AG09309 (cell line): Measurements from ENCODE around the gene C1QTNF9.
"Not testable (repeated sequence)": the region's sequence is repeated elsewhere in the genome, so short reads cannot be mapped to it uniquely, and the experiment has no call there.

Experiments
- DNase-seq: peaks from one replicate; pipeline ENCODE4 v3.0.0-alpha.2; 2010; ENCODE audit warnings: low read depth
- H3K4me3 ChIP-seq: 2 replicates; pipeline ENCODE4 v1.5.1; 2011; ENCODE audit warnings: mild to moderate bottlenecking, low read depth, low read length, moderate library complexity; ENCODE audit not compliant: control insufficient read depth
- TF ChIP-seq, protein P1 (sequence below): IDR thresholded peaks from 2 replicates; pipeline ENCODE4 v1.5.1; 2011; ENCODE audit warnings: mild to moderate bottlenecking, low read depth, low read length, inconsistent platforms; ENCODE audit not compliant: insufficient read depth, control insufficient read depth; ENCODE audit errors: missing control alignments

C1QTNF9 gene

DNA sequence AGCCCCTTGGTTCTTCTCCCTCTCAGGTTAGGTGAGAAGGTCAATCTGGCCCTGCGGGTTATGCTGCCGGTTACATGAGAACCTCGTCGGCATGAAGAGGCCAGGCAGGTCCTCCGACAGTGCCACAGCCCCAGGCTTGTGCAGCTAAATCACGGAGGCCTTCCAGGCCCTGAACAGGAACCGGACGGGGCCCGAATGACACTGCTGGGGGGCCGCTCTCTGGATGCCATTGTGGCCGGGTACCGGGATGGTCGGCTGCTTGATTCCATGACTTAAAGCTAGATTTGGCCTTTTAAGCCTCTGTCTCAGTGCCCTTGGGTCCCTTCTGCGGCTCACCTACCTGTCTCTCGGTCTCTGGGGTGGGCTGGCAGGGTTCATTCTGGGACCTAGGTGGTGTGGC lies 48.4 kb downstream of the C1QTNF9 start:
- no peak for DNase-seq
- H3K4me3 ChIP-seq: no peak overlapping the region
- TF ChIP-seq, protein P1, sequence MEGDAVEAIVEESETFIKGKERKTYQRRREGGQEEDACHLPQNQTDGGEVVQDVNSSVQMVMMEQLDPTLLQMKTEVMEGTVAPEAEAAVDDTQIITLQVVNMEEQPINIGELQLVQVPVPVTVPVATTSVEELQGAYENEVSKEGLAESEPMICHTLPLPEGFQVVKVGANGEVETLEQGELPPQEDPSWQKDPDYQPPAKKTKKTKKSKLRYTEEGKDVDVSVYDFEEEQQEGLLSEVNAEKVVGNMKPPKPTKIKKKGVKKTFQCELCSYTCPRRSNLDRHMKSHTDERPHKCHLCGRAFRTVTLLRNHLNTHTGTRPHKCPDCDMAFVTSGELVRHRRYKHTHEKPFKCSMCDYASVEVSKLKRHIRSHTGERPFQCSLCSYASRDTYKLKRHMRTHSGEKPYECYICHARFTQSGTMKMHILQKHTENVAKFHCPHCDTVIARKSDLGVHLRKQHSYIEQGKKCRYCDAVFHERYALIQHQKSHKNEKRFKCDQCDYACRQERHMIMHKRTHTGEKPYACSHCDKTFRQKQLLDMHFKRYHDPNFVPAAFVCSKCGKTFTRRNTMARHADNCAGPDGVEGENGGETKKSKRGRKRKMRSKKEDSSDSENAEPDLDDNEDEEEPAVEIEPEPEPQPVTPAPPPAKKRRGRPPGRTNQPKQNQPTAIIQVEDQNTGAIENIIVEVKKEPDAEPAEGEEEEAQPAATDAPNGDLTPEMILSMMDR: no peak

GRCh38 chr13:24358836-24359235 lies 49.5 kb downstream of the C1QTNF9 start:
- DNase-seq, H3K4me3 ChIP-seq: not testable (repeated sequence)

- DNase-seq, H3K4me3 ChIP-seq: not testable (repeated sequence)
Measured at GRCh38 chr13:24359252-24359651, 49.9 kb downstream of the C1QTNF9 start.

- H3K4me3 ChIP-seq: no peak overlapping the region
- no peak for DNase-seq
- TF ChIP-seq, protein P1: no peak
Measured at GRCh38 chr13:24360106-24360505, 50.7 kb downstream of the C1QTNF9 start.

GRCh38 chr13:24361113-24361512 lies 51.7 kb downstream of the C1QTNF9 start:
- no peak for DNase-seq
- TF ChIP-seq, protein P1: no peak
- no peak overlapping the region for H3K4me3 ChIP-seq

- DNase-seq: no peak
- H3K4me3 ChIP-seq: no peak overlapping the region
- TF ChIP-seq, protein P1: no peak
Measured at GRCh38 chr13:24361852-24362366, 52.5 kb downstream of the C1QTNF9 start.

- no peak overlapping the region for H3K4me3 ChIP-seq
- no peak for DNase-seq
- TF ChIP-seq, protein P1: no peak
Measured at GRCh38 chr13:24362435-24362952, 53.1 kb downstream of the C1QTNF9 start.

DNA sequence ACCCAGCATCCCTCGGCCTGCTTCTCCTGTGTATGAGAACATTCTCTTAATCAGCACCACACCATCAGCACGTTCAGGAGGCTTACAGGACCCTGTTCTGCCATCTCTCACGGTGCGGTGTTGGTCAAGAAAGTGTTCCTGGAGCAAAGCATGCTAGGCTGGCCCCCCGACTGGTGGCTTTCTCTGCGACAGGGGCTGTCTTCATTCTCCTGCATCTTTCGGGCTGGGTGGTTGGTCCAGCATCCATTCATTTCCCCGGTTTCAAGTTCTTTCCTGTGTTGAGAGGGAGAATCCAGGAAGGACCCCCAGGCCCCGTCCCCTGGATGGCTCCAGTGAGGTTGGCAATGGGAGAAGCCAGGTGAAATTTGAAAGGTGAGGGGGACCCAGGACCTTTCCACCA lies 55.8 kb downstream of the C1QTNF9 start:
- no peak for DNase-seq
- H3K4me3 ChIP-seq: no peak overlapping the region
- TF ChIP-seq, protein P1: no peak

DNA sequence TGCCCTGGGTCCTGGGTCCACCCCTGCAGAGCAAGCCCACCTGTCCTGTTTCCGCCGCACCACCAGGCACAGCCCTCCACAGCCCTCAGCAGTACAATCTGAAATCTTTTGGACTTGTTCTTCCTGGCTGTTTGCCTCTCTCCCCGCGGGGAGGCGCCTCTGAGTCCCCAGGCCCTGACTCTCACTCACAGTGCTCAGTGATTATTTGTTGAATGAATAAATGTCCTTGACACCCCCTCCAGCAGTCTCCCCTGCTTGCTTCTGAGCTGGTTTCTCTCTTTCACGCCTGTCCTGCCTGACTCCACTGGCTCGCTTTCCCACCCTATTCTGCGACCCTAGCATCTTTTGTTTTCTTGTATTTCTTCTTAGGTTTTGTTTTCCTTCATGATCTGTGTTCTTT lies 56.9 kb downstream of the C1QTNF9 start:
- DNase-seq, H3K4me3 ChIP-seq: not testable (repeated sequence)

DNA sequence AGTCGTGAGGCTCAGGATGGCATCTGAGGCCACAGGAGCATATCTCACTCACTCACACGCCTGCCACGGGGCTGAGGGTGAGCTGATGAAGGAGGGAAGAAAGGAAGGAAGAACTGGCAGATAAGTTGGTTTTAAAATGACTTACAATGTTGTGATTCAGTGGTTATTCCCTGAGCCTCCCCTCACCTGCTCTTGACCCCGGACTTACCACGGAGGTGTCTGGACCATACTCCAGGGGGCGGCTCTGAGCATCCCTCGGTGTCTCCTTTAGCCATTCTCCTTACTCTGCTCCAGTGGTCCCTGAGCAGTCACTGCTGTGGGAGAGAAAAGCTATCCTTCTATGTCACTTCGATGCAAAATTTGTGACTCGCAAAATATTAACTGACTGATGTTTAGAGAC lies 61.9 kb downstream of the C1QTNF9 start:
- not testable (repeated sequence) for H3K4me3 ChIP-seq, DNase-seq
